Dermis microvascular lymphatic vessel endothelial cell (primary cell): Measurements from ENCODE around the gene TDRKH. TPM values are rescaled to one million over a fixed set of nuclear protein-coding genes. Genes with fewer than 3 reads are reported as not detected.
"Not testable (repeated sequence)": the region's sequence is repeated elsewhere in the genome, so short reads cannot be mapped to it uniquely, and the experiment has no call there.

ENCODE experiments used
- DNase-seq, 2 donors: peaks; one replicate each; pipeline versions ENCODE4 v3.0.0 to v3.0.0-alpha.2; 2010; ENCODE audit warnings: low read depth in 2 of 2
- total RNA-seq: library from RNA; depleted of rRNA; stranded (reverse); fragments of >200 nt; gene quantifications from 2 replicates; pipeline ENCODE4 v1.2.1, GENCODE V29; 2014

The TDRKH gene
- total RNA-seq, 1 donor from 2014 or later, result 4.2 TPM

DNA sequence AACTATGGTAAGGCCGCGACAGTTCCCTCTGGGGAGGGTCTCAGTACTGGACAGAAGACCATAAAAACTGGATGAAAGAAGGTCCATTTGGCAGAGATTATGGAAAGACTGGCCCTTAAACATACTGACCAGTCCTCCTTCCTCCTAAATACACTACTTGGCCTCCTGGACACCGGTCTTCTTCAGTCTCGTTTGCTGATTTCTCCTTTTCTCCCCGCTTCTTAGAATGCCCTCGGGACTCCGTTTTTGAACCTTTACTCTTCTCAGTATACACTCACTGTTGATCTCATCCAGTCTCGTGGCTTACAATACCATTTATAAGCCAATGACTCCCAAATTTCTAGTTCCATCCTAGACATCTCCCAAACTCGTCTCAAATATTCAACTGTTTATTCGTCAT is 26.3 kb downstream of the TDRKH start:
- no peak for DNase-seq

GRCh38 chr1:151762941-151763921 is 27.1 kb downstream of the TDRKH start, which contains the start of gene MRPL9:
Gene MRPL9, minus strand, starts transcription at chr1:151763496. Its CDS starts 17 bp downstream, at chr1:151763479.
- peak; percentile 46 to 77 for DNase-seq

GRCh38 chr1:151760597-151761385 is 29.5 kb downstream of the TDRKH start:
- DNase-seq, result peak in 1 of 2 donors; percentile 31

DNA sequence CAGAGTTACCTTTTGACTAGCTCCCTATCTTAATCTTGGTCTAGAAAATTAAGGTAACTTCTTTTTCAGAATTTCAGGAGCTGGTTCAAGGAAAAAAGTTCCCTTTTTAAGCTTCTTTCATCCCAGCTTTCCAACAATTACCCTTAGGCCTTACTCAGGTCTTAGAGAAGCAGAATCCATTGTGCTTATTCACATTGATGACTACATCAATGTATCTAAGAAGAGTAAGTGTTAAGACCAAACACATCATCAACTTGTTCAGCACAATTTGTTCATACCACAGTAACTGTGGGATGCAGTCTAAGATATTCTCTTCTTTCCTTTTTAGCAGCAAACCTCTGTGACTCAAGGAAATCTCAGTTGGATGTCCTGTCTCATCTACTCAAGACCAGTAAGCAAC is 31.1 kb downstream of the TDRKH start:
- no peak for DNase-seq

- peak in 1 of 2 donors; percentile 47 for DNase-seq
Measured at GRCh38 chr1:151756291-151756690, 34.0 kb downstream of the TDRKH start.

DNA sequence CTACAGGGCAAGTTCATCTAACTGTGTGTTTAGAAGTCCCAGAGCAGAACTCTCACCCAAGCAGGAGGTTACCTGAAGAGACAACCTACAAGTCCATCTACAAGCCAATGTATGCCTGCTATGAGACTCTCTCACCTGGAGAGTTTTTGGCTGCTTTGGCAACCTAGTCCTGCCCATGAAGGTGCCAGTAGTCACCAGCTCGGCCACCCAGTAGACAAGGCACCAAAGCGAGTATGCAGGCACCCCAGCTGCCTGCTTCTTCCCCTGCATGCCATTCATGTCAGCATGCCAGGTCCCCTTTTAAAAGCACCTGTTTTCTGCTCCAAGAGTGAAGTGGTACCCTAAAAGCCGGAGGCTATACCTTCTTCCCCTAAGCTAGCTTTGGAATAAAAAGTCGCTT is 48.8 kb downstream of the TDRKH start:
- DNase-seq, result no peak

GRCh38 chr1:151739590-151740355 is 50.5 kb downstream of the TDRKH start:
- no peak for DNase-seq

GRCh38 chr1:151737479-151737878 is 52.8 kb downstream of the TDRKH start:
- no peak for DNase-seq

DNA sequence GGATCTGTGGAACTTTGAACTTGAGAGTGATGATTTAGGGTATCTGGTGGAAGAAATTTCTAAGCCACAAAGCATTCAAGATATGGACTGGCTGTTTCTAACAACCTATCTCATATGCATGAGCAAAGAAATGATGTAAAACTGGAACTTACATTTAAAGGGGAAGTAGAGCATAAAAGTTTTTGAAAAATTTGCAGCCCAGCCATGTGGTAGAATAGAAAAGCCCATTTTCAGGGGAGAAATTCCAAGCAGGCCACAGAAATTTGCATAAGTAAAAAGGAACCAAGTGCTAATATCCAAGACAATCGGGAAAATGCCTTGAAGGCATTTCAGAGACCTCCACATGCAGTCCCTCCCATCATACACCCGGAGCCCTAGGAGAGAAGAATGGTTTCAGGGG is 53.3 kb downstream of the TDRKH start:
- DNase-seq, result no peak

- DNase-seq, result not testable (repeated sequence)
Measured at GRCh38 chr1:151733995-151734394, 56.3 kb downstream of the TDRKH start.

- DNase-seq, result no peak
Measured at GRCh38 chr1:151733126-151733525, 57.2 kb downstream of the TDRKH start.

- DNase-seq, result no peak
Measured at GRCh38 chr1:151729966-151730291, 60.4 kb downstream of the TDRKH start.

- DNase-seq, result no peak
Measured at GRCh38 chr1:151729157-151729965, 60.9 kb downstream of the TDRKH start.

DNA sequence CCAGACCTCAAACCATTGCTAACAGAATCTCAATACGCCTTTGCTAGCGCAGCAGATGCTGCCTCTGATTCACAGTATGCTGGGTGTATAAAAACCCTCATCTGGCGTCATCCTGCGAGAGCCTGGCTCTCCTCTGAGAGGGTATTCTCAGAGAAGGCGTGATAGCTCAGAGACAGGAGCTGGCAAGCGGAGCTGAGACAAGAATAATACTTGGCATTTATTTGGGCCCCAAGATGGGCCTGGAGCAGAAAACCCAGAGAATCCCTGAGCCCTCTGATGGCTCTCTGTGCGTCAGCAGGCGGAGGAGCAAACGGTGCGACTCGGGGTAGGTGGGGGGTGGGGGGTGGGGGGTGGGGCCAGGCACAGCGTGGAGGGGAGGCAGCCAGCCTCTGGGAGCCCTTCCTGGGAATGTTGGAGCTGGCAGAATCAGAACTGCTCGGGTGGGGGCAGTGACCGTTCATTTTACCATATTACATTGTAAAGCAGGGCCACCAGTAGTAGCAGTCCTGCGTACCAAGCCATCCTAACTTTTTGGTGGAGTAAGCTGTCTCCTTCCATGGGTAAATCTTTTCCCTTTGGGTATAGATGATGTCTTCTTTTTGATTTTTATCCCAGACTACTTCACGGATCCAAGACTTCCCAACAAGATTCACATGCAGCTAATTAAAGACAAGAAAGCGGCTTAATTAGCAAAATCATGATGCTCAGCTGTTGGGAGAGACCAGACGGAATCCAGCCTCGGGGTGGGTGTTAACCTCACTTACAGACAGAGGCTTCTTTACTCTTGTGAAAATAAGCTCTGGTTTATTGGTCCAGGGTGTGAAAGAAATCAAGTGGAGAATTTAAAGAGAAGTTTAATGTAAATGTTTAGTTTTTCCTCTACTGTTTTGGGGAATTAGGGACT is 61.9 kb downstream of the TDRKH start:
- DNase-seq, result no peak

GRCh38 chr1:151723726-151724370 is 66.5 kb downstream of the TDRKH start:
- DNase-seq, result no peak
